C4-2B (cell line): ENCODE measurements around the gene PAK6.

ENCODE experiments used
- H3K27ac ChIP-seq: fragments of 450-650 bp; 2 replicates; pipeline ENCODE4 v1.5.1; 2017
- CTCF ChIP-seq: fragments of 450-650 bp; conservative IDR thresholded peaks from 2 replicates; pipeline ENCODE4 v1.5.1; 2017; ENCODE audit warnings: mild to moderate bottlenecking
- ZFX ChIP-seq: fragments of 450-650 bp; IDR thresholded peaks from 2 replicates; pipeline ENCODE4 v1.6.1; 2017

Gene PAK6

GRCh38 chr15:40325188-40325587, 86.3 kb downstream of the PAK6 start:
- H3K27ac ChIP-seq, result no peak overlapping the region
- no peak for TF ChIP-seq ZFX
- TF ChIP-seq CTCF, result no peak

- no peak for TF ChIP-seq CTCF
- no peak for TF ChIP-seq ZFX
- no peak overlapping the region for H3K27ac ChIP-seq
These were observed 86.8 kb downstream of the PAK6 start for GRCh38 chr15:40325700-40326099.
